Body of pancreas (tissue), 4 donors: ENCODE data around the gene MYO5A. TPM values are rescaled to one million over a fixed set of nuclear protein-coding genes. Genes with fewer than 3 reads are reported as not detected.
"Not testable (repeated sequence)": the region's sequence is repeated elsewhere in the genome, so short reads cannot be mapped to it uniquely, and the experiment has no call there.

Experiments
- ATAC-seq: fragments of 150-250 bp; one replicate; pipeline ENCODE4 v1.9.1; 2016
- DNase-seq, 4 donors: peaks; one replicate each; pipeline ENCODE4 v3.0.0-alpha.2; 2019
- H3K27ac ChIP-seq, 4 donors: fragments of 200-600 bp; sonication (generic); 1 replicate in 3 of 4; 2 replicates in 1 of 4; pipeline versions ENCODE4 v1.5.1 to v1.6.1; 2016 to 2019; ENCODE audit warnings: mild to moderate bottlenecking in 1 of 4, mixed read lengths in 1 of 4, moderate library complexity in 1 of 4
- H3K27me3 ChIP-seq, 2 donors: fragments of 200-600 bp; sonication (generic); one replicate each; pipeline ENCODE4 v1.6.0; 2016; ENCODE audit warnings: mild to moderate bottlenecking in 1 of 2
- H3K36me3 ChIP-seq, 2 donors: fragments of 200-600 bp; sonication (generic); replicated peaks in 1 of 2; 2 replicates each; pipeline ENCODE4 v1.5.1; 2016; ENCODE audit warnings: low read depth in 2 of 2; ENCODE audit not compliant: insufficient read depth in 1 of 2
- H3K4me1 ChIP-seq: fragments of 200-600 bp; sonication (generic); one replicate; pipeline ENCODE4 v1.6.0; 2016
- H3K4me3 ChIP-seq, 2 donors: fragments of 200-600 bp; sonication (generic); 1 replicate in 1 of 2; 2 replicates in 1 of 2; pipeline ENCODE4 v1.5.1; 2016 to 2019
- H3K9me3 ChIP-seq, 3 donors: fragments of 200-600 bp; sonication (generic); 1 replicate in 2 of 3; 2 replicates in 1 of 3; pipeline ENCODE4 v1.5.1; 2016
- POLR2A ChIP-seq, 3 donors: fragments of 450-650 bp; IDR thresholded peaks; one replicate each; pipeline ENCODE4 v1.6.1; 2016; ENCODE audit warnings: antibody characterized with exemption in 3 of 3, mild to moderate bottlenecking in 2 of 3
- WGBS, 2 donors: methylation state at CpG; one replicate each; pipeline ENCODE4 v1.1.5; 2017; 5-methylcytosine and 5-hydroxymethylcytosine counted together
- intact Hi-C: fragments of 100-400 bp; cut with DNase I; formaldehyde crosslinking; loops from one replicate; pipeline ENCODE4 v1.15.1; 2023
- total RNA-seq, 2 donors: library from RNA; depleted of rRNA; stranded (reverse); fragments of >200 nt; gene quantifications; one replicate each; pipeline ENCODE4 v1.1.0, GENCODE V29; 2016
- TF ChIP-seq, protein P1 (sequence below), 7 experiments: fragments of 450-650 bp in 4 of 7; fragments of 200-600 bp in 3 of 7; sonication (generic) in 3 of 7; IDR thresholded peaks; one replicate each; pipeline ENCODE4 v1.5.1; 2016 to 2019; ENCODE audit warnings: antibody characterized with exemption in 7 of 7

Gene MYO5A
- total RNA-seq, 2 donors from 2014 or later, result 8.2 to 11.9 TPM

GRCh38 chr15:52491472-52491871 lies 37.2 kb downstream of the MYO5A start:
- Histone ChIP-seq H3K27me3 (no peaks in the 10 kb centered on the region), H3K4me3 (no peak overlapping the region), H3K36me3 (no peaks in the 10 kb centered on the region), H3K9me3 (no peaks in the 10 kb centered on the region), H3K27ac (no peak overlapping the region), H3K4me1 (no peaks in the 10 kb centered on the region)
- TF ChIP-seq, protein P1, sequence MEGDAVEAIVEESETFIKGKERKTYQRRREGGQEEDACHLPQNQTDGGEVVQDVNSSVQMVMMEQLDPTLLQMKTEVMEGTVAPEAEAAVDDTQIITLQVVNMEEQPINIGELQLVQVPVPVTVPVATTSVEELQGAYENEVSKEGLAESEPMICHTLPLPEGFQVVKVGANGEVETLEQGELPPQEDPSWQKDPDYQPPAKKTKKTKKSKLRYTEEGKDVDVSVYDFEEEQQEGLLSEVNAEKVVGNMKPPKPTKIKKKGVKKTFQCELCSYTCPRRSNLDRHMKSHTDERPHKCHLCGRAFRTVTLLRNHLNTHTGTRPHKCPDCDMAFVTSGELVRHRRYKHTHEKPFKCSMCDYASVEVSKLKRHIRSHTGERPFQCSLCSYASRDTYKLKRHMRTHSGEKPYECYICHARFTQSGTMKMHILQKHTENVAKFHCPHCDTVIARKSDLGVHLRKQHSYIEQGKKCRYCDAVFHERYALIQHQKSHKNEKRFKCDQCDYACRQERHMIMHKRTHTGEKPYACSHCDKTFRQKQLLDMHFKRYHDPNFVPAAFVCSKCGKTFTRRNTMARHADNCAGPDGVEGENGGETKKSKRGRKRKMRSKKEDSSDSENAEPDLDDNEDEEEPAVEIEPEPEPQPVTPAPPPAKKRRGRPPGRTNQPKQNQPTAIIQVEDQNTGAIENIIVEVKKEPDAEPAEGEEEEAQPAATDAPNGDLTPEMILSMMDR (IDR thresholded peaks at IDR 0.05), result no peak
- TF ChIP-seq POLR2A (IDR thresholded peaks at IDR 0.05), result no peak
- 81 to 85% methylated on average over 4 of the region's 4 CpGs for WGBS, 2 donors
- intact Hi-C loops, result no loop called here
- DNase-seq (no peak), ATAC-seq (no peak)

- H3K4me3 ChIP-seq, H3K4me1 ChIP-seq, DNase-seq, H3K36me3 ChIP-seq, intact Hi-C loops, H3K9me3 ChIP-seq, ATAC-seq, H3K27me3 ChIP-seq, H3K27ac ChIP-seq: not testable (repeated sequence)
- WGBS, 2 donors, result 79 to 86% methylated on average over 4 of the region's 4 CpGs
Measured at GRCh38 chr15:52489430-52489829, 39.2 kb downstream of the MYO5A start.

DNA sequence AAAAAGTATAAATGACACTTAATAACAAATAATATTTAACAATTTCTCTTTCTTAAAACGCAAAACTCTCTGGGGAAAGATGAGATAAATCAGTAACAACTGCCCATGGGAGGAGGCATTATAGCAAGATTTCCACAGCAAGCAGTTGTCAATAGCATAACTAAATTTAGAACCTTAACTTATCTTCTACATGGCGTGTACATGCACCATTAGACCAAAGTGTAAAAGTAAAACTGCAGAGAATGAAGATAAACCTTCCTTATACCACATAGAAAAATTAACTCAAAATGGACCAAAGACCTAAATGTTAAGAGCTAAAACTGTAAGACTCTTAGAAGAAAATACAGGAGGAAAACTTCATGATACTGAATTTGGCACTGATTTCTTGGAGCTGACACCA lies 39.9 kb downstream of the MYO5A start:
- Histone ChIP-seq H3K9me3 (no peaks in the 10 kb centered on the region), H3K4me1 (no peaks in the 10 kb centered on the region), H3K27me3 (no peaks in the 10 kb centered on the region), H3K27ac (no peak overlapping the region), H3K36me3 (no peaks in the 10 kb centered on the region), H3K4me3 (no peak overlapping the region)
- TF ChIP-seq, protein P1 (IDR thresholded peaks at IDR 0.05), result no peak
- TF ChIP-seq POLR2A (IDR thresholded peaks at IDR 0.05), result no peak
- ATAC-seq (no peak), DNase-seq (no peak)
- intact Hi-C loops, result no loop called here
- WGBS, 2 donors, result 25 to 41% methylated on average over 2 of the region's 2 CpGs

DNA sequence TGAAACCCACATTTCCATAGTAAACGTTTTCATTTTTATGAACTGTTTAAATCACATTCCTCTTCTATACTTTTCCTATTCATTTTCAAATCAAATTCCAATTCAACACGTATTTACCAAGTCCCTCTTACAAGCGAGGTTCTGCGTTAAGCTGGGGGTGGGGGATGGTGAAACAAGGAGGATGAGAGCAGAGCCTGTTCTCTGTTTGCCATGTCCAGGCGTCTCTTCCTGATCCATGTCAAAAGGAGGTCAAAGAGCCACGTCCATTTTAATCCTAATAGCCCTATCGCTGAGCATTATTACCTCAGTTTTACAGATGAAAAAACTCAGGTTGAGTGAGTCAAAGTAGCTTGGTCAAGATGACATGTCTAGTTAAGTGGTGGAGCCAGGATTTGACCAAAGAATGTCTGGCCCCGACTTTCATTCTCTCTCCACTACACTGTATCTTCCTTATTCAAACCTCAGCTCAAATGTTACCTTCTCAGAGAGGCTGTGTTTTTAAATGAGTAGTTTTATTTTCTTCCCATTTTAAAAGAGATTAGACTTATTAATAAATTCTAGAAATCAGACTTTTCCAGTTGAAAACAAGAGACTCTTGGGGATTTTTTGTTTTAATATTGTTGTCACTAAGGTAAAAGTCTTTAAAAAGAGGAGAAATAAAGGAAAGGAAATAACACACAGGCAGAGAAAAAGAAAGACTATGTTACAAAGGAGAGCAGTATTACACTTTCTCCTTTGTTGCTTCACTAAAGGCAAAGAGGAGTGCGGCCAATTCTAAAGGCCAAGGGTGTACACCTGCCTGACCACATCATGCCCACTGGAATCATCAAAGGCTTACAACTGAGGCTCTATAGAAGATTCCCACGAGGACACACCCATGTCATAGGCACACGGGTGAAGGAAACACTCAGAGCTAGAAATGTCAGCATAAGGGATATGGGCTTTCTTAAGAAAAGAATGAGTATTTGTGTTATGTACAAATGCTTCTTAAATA lies 42.4 kb downstream of the MYO5A start:
- H3K9me3 ChIP-seq, result no peaks in the 10 kb centered on the region
- no peak overlapping the region for H3K4me3 ChIP-seq
- DNase-seq (no peak), ATAC-seq (no peak)
- intact Hi-C loops, result no loop called here
- 74 to 75% methylated on average over 11 of the region's 11 CpGs for WGBS, 2 donors
- no peaks in the 10 kb centered on the region for H3K36me3 ChIP-seq
- no peaks in the 10 kb centered on the region for H3K27me3 ChIP-seq
- TF ChIP-seq POLR2A (IDR thresholded peaks at IDR 0.05), result no peak
- TF ChIP-seq, protein P1 (IDR thresholded peaks at IDR 0.05), result no peak
- no peak overlapping the region for H3K27ac ChIP-seq
- no peaks in the 10 kb centered on the region for H3K4me1 ChIP-seq

- Histone ChIP-seq H3K36me3 (no peaks in the 10 kb centered on the region), H3K9me3 (no peaks in the 10 kb centered on the region), H3K27me3 (no peaks in the 10 kb centered on the region), H3K4me1 (no peaks in the 10 kb centered on the region), H3K4me3 (no peak overlapping the region), H3K27ac (no peak overlapping the region)
- ATAC-seq (no peak), DNase-seq (no peak)
- TF ChIP-seq, protein P1 (IDR thresholded peaks at IDR 0.05), result no peak
- TF ChIP-seq POLR2A (IDR thresholded peaks at IDR 0.05), result no peak
- intact Hi-C loops, result no loop called here
- 50 to 68% methylated on average over 2 of the region's 2 CpGs for WGBS, 2 donors
Measured at GRCh38 chr15:52485290-52485689, 43.4 kb downstream of the MYO5A start.
